ENCODE measurements around the gene DNAJB5. TPM values are rescaled to one million over a fixed set of nuclear protein-coding genes. Genes with fewer than 3 reads are reported as not detected.
A peak's percentile ranks its signal among the peaks of the same experiment; 100 is the strongest.

DNAJB5 gene
- total RNA-seq, 1 experiment from 2014 or later, result 9.5 TPM

DNA sequence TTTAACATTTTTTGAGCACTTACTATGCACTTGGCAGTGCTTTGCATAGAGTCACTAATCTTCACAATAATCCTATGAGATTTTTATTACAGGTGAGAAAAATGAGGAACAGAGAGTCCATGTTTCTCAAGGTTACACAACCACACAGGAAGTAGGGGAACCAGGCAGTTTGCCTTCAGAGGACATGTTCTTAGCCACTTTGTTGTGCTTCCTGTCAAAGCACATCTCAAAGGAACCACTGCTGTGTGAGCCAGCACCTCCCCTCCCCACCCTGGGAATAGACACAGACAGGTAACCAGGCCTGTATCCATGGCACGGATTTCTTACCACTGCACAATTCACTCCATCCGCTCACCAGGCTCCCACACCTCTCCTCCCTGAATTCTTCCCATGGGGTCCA is 6.3 kb upstream of the DNAJB5 start:
- DNase-seq (ENCODE audit: low read depth), result no peak

DNA sequence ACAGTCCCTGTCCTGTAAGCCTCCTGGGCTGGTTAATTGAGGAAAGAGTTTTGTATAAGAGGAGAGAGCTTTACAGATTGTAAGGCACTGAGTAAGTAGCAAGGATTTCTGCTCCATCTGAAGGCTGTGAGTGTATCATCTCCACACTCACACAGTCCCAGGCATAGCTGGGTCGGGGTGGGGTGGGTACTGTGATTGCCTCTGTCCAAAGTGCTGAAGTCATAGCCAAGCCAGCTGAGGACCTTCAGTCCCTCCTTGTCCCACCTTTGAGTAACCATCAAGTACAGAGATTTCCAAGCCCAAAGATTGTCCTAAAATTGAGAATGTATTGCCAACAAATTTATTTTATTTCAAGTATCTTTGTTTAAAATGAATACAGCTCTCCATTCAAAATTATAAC is 5.5 kb upstream of the DNAJB5 start:
- peak; percentile 21 for DNase-seq (ENCODE audit: low read depth)

DNA sequence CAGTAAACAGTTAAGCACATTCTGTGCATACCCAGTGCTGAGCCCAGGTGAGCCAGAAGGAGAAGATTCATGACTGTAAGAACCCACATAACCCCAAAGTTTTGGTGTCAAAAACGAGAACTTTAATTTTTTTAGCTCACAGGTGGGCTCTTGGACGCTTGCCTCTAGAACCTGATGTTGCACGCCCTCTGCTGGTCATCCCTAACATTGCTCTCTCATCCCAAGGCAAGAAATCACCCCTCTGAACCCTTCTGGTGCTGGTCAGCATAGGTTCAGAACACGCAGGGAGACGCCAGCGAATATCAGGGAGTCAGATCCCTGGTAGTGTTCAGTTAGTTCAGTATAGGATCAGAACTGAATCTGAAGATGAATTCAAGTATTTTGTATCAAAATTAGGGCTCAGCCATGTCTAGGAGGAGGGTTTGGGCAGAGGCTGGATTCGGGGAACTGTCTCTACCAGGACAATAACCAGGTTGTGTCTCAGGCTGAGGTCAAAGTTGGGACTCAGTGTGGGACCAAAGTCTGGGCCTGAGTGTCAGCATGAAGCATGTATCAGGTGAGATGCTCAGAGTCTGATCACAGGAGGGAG is 4.1 kb upstream of the DNAJB5 start:
- peak; percentile 60 for DNase-seq (ENCODE audit: low read depth)

- DNase-seq (ENCODE audit: low read depth), result peak; percentile 34
Measured at GRCh38 chr9:34986540-34987047, 3.0 kb upstream of the DNAJB5 start.

- no peak for DNase-seq (ENCODE audit: low read depth)
Measured at GRCh38 chr9:34987160-34987901, 2.2 kb upstream of the DNAJB5 start.

GRCh38 chr9:34988218-34989002 is 1.1 kb upstream of the DNAJB5 start:
- no peak for DNase-seq (ENCODE audit: low read depth)

DNA sequence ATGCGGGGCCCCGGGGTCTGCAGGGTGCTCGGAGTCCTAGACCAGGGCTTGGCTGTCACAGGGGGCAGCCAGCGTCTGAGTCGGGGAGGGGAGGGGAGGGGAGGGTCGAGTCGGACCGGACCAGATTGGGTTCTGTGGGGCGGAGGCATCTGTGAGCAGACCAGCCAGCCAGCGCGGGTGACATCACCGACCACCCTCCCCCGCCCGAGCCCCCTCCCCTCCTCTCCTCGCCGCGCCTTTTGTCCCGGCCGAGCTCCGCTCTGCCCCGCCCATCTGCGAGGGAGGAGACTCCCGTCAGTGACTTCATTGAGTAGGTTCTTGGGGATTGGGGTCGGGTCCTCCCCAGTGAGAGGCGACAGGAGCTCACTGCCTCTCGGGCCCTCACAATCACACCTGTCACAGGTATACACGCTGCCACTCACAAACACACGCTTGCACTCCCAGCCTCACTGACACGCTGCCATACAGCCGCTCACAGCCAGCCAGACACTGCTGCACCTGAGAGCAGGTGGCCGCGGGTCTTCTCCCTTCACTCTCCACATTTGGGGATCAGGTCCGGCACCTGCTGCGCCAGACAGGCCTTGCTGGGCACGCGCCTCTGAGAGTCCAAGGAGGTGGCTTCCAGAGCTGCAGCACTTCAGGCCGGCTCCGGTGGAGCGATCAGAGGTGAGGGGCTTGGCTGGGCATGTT is 546 bp downstream of the DNAJB5 start:
- no peak for DNase-seq (ENCODE audit: low read depth)

DNA sequence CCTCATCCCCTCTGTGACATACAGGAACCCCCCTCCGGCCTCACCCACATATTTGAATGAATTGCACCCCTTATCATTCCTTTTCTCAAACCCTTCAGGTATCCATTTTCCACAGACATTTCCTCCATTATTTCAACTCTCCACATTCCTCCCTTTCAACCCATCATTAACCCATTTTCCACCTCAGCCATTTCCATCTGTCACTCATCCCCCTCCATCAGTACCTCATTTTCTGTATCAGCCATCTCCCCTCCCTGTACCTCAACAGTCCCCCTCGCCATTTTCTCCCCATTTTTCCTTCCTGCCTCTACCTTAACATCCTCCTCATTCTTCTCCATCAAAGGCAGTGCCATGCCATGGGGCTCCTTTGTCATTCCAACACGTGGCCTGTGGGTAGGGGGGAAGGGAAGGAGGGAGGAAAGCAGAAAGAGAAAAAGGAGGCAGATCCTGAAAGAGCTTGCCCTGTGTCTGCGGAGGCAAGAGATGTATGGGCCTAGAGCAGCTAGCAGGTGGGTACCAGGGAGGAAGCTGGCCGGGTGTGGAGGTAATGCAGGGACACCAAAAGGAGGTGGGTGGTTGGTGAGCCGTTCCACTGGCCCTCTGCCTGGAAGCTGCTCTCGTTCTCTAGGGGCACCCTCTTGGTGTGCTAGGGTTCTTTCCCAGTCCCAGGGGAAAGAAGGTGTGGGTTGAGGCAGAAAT is 1.5 kb downstream of the DNAJB5 start:
- no peak for DNase-seq (ENCODE audit: low read depth)

GRCh38 chr9:34991607-34992375 is 2.2 kb downstream of the DNAJB5 start:
- peak; percentile 42 for DNase-seq (ENCODE audit: low read depth)

- peak; percentile 91 for DNase-seq (ENCODE audit: low read depth)
Measured at GRCh38 chr9:34992376-34992951, 2.9 kb downstream of the DNAJB5 start.

GRCh38 chr9:34993502-34994259 is 4.1 kb downstream of the DNAJB5 start:
- DNase-seq (ENCODE audit: low read depth), result peak; percentile 15

GRCh38 chr9:34994260-34994899 is 4.8 kb downstream of the DNAJB5 start:
- DNase-seq (ENCODE audit: low read depth), result peak; percentile 76

- no peak for DNase-seq (ENCODE audit: low read depth)
Measured at GRCh38 chr9:34994900-34995669, 5.5 kb downstream of the DNAJB5 start.

DNA sequence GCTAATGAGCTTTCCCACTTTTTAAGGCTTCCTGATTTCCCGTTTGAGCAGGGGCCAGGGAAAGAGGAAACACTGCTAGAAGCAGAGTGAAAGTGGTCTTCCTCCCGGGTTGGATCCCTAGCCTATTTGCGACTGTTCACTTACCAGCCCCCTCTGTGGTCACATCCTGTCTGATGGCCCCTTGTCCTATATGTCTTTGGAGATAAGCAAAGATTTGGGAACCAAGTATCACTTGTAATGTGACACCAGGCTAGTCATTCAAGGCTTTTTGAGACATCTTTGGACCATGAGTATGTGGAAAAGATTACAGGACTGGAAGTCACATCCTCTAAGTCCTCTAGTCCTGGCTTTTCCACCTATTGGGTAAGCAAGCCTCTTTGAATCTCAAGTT is 6.1 kb downstream of the DNAJB5 start:
- no peak for DNase-seq (ENCODE audit: low read depth)

DNA sequence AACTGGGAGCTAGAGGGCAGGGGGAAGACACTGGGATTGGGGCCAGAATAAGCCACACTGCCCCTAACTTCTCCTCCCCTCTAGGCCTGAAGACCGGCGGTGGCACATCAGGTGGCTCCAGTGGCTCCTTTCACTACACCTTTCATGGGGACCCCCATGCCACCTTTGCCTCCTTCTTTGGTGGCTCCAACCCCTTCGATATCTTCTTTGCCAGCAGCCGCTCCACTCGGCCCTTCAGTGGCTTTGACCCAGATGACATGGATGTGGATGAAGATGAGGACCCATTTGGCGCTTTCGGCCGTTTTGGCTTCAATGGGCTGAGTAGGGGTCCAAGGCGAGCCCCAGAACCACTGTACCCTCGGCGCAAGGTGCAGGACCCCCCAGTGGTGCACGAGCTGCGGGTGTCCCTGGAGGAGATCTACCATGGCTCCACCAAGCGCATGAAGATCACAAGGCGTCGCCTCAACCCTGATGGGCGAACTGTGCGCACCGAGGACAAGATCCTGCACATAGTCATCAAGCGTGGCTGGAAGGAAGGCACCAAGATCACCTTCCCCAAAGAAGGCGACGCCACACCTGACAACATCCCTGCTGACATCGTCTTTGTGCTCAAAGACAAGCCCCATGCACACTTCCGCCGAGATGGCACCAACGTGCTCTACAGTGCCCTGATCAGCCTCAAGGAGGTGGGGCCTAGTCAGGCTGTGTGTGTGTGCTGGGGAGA is 6.8 kb downstream of the DNAJB5 start:
- DNase-seq (ENCODE audit: low read depth), result no peak

DNA sequence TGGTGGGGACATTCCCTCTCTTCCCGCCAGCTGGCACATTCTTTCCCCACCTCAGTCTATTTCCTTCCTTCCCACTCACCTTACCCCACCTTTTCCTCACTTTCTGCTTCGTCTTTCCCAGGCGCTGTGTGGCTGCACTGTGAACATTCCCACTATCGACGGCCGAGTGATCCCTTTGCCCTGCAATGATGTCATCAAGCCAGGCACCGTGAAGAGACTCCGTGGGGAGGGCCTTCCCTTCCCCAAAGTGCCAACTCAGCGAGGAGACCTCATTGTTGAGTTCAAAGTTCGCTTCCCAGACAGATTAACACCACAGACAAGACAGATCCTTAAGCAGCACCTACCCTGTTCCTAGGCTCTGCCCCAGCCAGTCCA is 7.3 kb downstream of the DNAJB5 start:
- DNase-seq (ENCODE audit: low read depth), result no peak

DNA sequence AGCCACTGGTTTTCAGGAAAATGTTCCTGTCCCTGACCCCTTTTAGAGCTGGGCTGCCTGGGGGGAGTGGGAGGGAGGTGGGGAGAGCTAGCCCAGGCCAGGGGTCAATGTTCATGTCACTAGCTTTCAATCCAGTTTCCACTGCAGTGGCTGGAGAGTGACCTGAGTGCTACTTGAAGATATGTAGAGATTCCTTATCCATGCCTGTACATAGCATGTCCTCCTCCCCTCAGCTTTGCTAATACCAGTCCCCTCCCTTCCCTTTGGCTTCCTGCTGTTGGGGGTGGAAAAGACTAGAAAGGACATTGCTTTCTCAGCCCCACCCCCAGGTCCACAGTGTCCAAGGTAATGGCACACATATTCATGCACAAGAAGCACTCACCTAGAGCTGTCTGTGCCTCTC is 7.8 kb downstream of the DNAJB5 start:
- DNase-seq (ENCODE audit: low read depth), result no peak
